H1 (cell line): ENCODE results near the gene PARK7. TPM values are rescaled to one million over a fixed set of nuclear protein-coding genes. Genes with fewer than 3 reads are reported as not detected.

Experiments
- EP300 ChIP-seq, 2 experiments: IDR thresholded peaks; 1 replicate in 1 of 2; 2 replicates in 1 of 2; pipeline ENCODE4 v1.6.1; 2011 to 2012; ENCODE audit warnings: low read depth in 2 of 2, low read length in 2 of 2, mild to moderate bottlenecking in 2 of 2, borderline replicate concordance in 1 of 2, inconsistent platforms in 1 of 2, moderate library complexity in 1 of 2
- USF2 ChIP-seq: IDR thresholded peaks from 2 replicates; pipeline ENCODE4 v1.6.1; 2011; ENCODE audit warnings: low read length, improper control_type of control experiment
- polyA plus RNA-seq, 7 experiments: library from polyadenylated mRNA; depleted of rRNA in 3 of 7; stranded (reverse) in 5 of 7; unstranded in 2 of 7; fragments of >200 nt in 5 of 7; fragments of 200-250 nt in 2 of 7; gene quantifications; 1 replicate in 5 of 7; 2 replicates in 1 of 7; 4 replicates in 1 of 7; pipeline versions ENCODE4 v1.2.1 to v1.2.3, GENCODE V29; 2011 to 2013; ENCODE audit warnings: missing spikeins in 2 of 7, mixed read lengths in 2 of 7
- total RNA-seq: library from RNA; stranded (reverse); fragmentation: NEBNext Ultra II Directional; extraction: Animal tissue kit (Norgen Biotek cat#: 25700); gene quantifications from 2 replicates; pipeline ENCODE4 v1.2.1, GENCODE V29; 2021

PARK7 gene
- total and polyA plus RNA-seq, 2 of the 8 experiments (the other 6 are each of a cell fraction or from before 2014, with no cell fraction given), result 206 to 383 TPM

- TF ChIP-seq EP300 (IDR thresholded peaks at IDR 0.05; ENCODE audit: borderline replicate concordance in 1 of 2, low read depth in 2 of 2, low read length in 2 of 2), result no peak
- no peak for TF ChIP-seq USF2
Observed at GRCh38 chr1:8002921-8003320, 41.4 kb downstream of the PARK7 start (continued).
